ENCODE data around the gene SERINC4. TPM values are rescaled to one million over a fixed set of nuclear protein-coding genes. Genes with fewer than 3 reads are reported as not detected.
A peak's percentile ranks its signal among the peaks of the same experiment; 100 is the strongest.

SERINC4 gene
- total and polyA plus RNA-seq, 2 donors (not counting 1 experiment from before 2014, with no cell fraction given), result 0.32 TPM; not detected in 1

- Histone ChIP-seq H3K9me3 (ENCODE audit: control extremely low read depth in 1 of 3, control insufficient read depth in 2 of 3, insufficient read depth in 1 of 3, low read length in 2 of 3) (peaks cover 0 to 4% (median 0%) of the 10 kb centered on the region in 3 donors), H4K20me1 (ENCODE audit: control insufficient read depth, insufficient read depth, low read length, poor library complexity, severe bottlenecking) (peaks cover 4% of the 10 kb centered on the region), H3K36me3 (replicated peaks in 1 of 2; ENCODE audit: control extremely low read depth in 1 of 2, control insufficient read depth in 1 of 2, extremely low read depth in 1 of 2, insufficient read depth in 2 of 2, low read length in 1 of 2) (peaks cover 0 to 1% of the 10 kb centered on the region in 2 experiments), H3K4me3 (ENCODE audit: control extremely low read depth in 1 of 5, extremely low read depth in 1 of 5, insufficient read depth in 1 of 5, low read depth in 2 of 5, low read length in 4 of 5) (peak within 1 kb of the TSS in 4 of 5 experiments; percentile 67 to 74 (median 70)), H2AFZ (ENCODE audit: insufficient read depth, low read depth, low read length, poor library complexity, severe bottlenecking) (peak within 1 kb of the TSS; percentile 86), H3K79me2 (ENCODE audit: control insufficient read depth, insufficient read depth, low read length) (peaks cover 57% of the 10 kb centered on the region), H3K9ac (ENCODE audit: low read length) (peak within 1 kb of the TSS; percentile 63), H3K27ac (ENCODE audit: low read length in 2 of 2) (peak within 1 kb of the TSS; percentile 55 to 85), H3K4me2 (replicated peaks; ENCODE audit: low read depth, low read length, poor library complexity, severe bottlenecking) (peak within 1 kb of the TSS; percentile 72), H3K4me1 (ENCODE audit: control insufficient read depth in 2 of 2, insufficient read depth in 2 of 2, low read length in 2 of 2) (peaks cover 30 to 60% of the 10 kb centered on the region in 2 donors), H3K27me3 (replicated peaks in 1 of 4; ENCODE audit: control extremely low read depth in 1 of 4, control insufficient read depth in 3 of 4, insufficient read depth in 4 of 4, low read length in 3 of 4) (no peaks in the 10 kb centered on the region)
- ATAC-seq (ENCODE audit: low read depth), result peak; percentile 77
- peak; percentile 84 for DNase-seq
- WGBS (ENCODE audit: insufficient coverage), result 3% methylated on average over 45 of the region's 48 CpGs
- peaks cover 59% of the 10 kb centered on the region for H3K4me1 Mint-ChIP-seq
- H3K27me3 Mint-ChIP-seq, result no peaks in the 10 kb centered on the region
- intact Hi-C loops (cut with micrococcal nuclease), result loop anchor here (5.0 kb wide), 2 partner anchors 601 to 711 kb away; partner anchors contain the start of genes CTDSPL2 and EIF3J
- H3K4me3 Mint-ChIP-seq, result peak within 1 kb of the TSS; percentile 93
- ChIA-PET POLR2A (interaction anchor here (1.7 kb wide), 1 partner anchor 18 kb away, joined by 6 read pairs; no protein-coding TSS in a partner anchor), CTCF (interaction anchor here (1.0 to 1.4 kb wide), 2 partner anchors 17 to 50 kb away, joined by 3 to 6 read pairs; partner anchors contain the start of gene ELL3)
- no peak for TF ChIP-seq EZH2 (IDR thresholded peaks at IDR 0.05; ENCODE audit: borderline replicate concordance, insufficient read depth, low read depth, low read length, poor library complexity, severe bottlenecking)
- no peak for TF ChIP-seq CTCF (IDR thresholded peaks at IDR 0.05)
- H3K27ac Mint-ChIP-seq, result peak within 1 kb of the TSS; percentile 27
- no peaks in the 10 kb centered on the region for H3K9me3 Mint-ChIP-seq (ENCODE audit: insufficient read depth)
Observed at GRCh38 chr15:43826508-43827341, 26.7 kb upstream of the SERINC4 start, which contains the start of gene WDR76. Gene WDR76 (plus strand): TSS chr15:43827002. CDS start chr15:43827033, 31 bp downstream.
